H9 (cell line): Measurements from ENCODE around the gene APCDD1L. TPM values are rescaled to one million over a fixed set of nuclear protein-coding genes. Genes with fewer than 3 reads are reported as not detected.

Source experiments
- DNase-seq: peaks from one replicate; pipeline ENCODE4 v3.0.0-alpha.2; 2017
- H2AFZ ChIP-seq: one replicate; pipeline ENCODE4 v1.6.1; 2013; ENCODE audit warnings: mild to moderate bottlenecking, low read length, control low read depth, moderate library complexity
- H2AK5ac ChIP-seq: 2 replicates; pipeline ENCODE4 v1.6.1; 2013; ENCODE audit warnings: low read length, control low read depth, mixed read lengths; ENCODE audit not compliant: insufficient read length
- H2BK120ac ChIP-seq: one replicate; pipeline ENCODE4 v1.6.1; 2013; ENCODE audit warnings: low read depth, mild to moderate bottlenecking, low read length, control low read depth, inconsistent platforms; ENCODE audit not compliant: poor library complexity, severe bottlenecking
- H2BK12ac ChIP-seq: 2 replicates; pipeline ENCODE4 v1.6.1; 2013; ENCODE audit warnings: low read length, control low read depth, mixed read lengths, low read depth; ENCODE audit not compliant: insufficient read length
- H2BK15ac ChIP-seq: 2 replicates; pipeline ENCODE4 v1.6.1; 2013; ENCODE audit warnings: low read depth, low read length, control low read depth
- H2BK20ac ChIP-seq: one replicate; pipeline ENCODE4 v1.6.1; 2013; ENCODE audit warnings: low read depth, mild to moderate bottlenecking, low read length, control low read depth, inconsistent platforms; ENCODE audit not compliant: poor library complexity, severe bottlenecking
- H2BK5ac ChIP-seq: 2 replicates; pipeline ENCODE4 v1.6.1; 2013; ENCODE audit warnings: low read length, control low read depth, mixed read lengths; ENCODE audit not compliant: insufficient read length
- H3K14ac ChIP-seq: 2 replicates; pipeline ENCODE4 v1.6.1; 2013; ENCODE audit warnings: low read length, control low read depth; ENCODE audit not compliant: insufficient read depth
- H3K18ac ChIP-seq: 2 replicates; pipeline ENCODE4 v1.6.1; 2013; ENCODE audit warnings: low read depth, mild to moderate bottlenecking, mixed read lengths, low read length, control low read depth; ENCODE audit not compliant: insufficient read length
- H3K23ac ChIP-seq: 2 replicates; pipeline ENCODE4 v1.6.1; 2013; ENCODE audit warnings: low read length, control low read depth, mixed read lengths, low read depth; ENCODE audit not compliant: insufficient read length
- H3K23me2 ChIP-seq: 2 replicates; pipeline ENCODE4 v1.6.1; 2013; ENCODE audit warnings: low read depth, mild to moderate bottlenecking, mixed read lengths, low read length, control low read depth; ENCODE audit not compliant: insufficient read length, poor library complexity, severe bottlenecking
- H3K27ac ChIP-seq: 2 replicates; pipeline ENCODE4 v1.5.1; 2013; ENCODE audit warnings: low read length, control low read depth, mixed read lengths, low read depth; ENCODE audit not compliant: insufficient read length
- H3K27me3 ChIP-seq: 2 replicates; pipeline ENCODE4 v1.6.1; 2013; ENCODE audit warnings: low read length, control low read depth, inconsistent platforms; ENCODE audit not compliant: insufficient read depth
- H3K4ac ChIP-seq: 2 replicates; pipeline ENCODE4 v1.6.1; 2013; ENCODE audit warnings: low read depth, mild to moderate bottlenecking, control low read depth, inconsistent platforms, low read length, moderate library complexity
- H3K4me1 ChIP-seq: 2 replicates; pipeline ENCODE4 v1.6.1; 2013; ENCODE audit warnings: low read length, control low read depth, inconsistent platforms; ENCODE audit not compliant: insufficient read depth
- H3K4me2 ChIP-seq: 2 replicates; pipeline ENCODE4 v1.6.1; 2013; ENCODE audit warnings: low read length, control low read depth, mixed read lengths; ENCODE audit not compliant: insufficient read length, insufficient read depth
- H3K56ac ChIP-seq: 2 replicates; pipeline ENCODE4 v1.6.1; 2013; ENCODE audit warnings: low read depth, mild to moderate bottlenecking, mixed read lengths, low read length, control low read depth; ENCODE audit not compliant: insufficient read length
- H3K79me1 ChIP-seq: 2 replicates; pipeline ENCODE4 v1.6.1; 2013; ENCODE audit warnings: low read depth, mild to moderate bottlenecking, moderate library complexity, low read length, control low read depth, inconsistent platforms; ENCODE audit not compliant: insufficient read depth, poor library complexity, severe bottlenecking
- H3K79me2 ChIP-seq: 2 replicates; pipeline ENCODE4 v1.6.1; 2013; ENCODE audit warnings: low read length, control low read depth, inconsistent platforms; ENCODE audit not compliant: insufficient read depth
- H3K9ac ChIP-seq: 2 replicates; pipeline ENCODE4 v1.6.1; 2013; ENCODE audit warnings: low read length, control low read depth, mixed read lengths; ENCODE audit not compliant: insufficient read length; ENCODE audit errors: extremely low read depth
- H3K9me3 ChIP-seq: one replicate; pipeline ENCODE4 v1.6.1; 2013; ENCODE audit warnings: low read depth, low read length, inconsistent platforms; ENCODE audit not compliant: control insufficient read depth
- H3T11ph ChIP-seq: one replicate; pipeline ENCODE4 v1.6.1; 2013; ENCODE audit warnings: mild to moderate bottlenecking, low read length, control low read depth, inconsistent platforms
- H4K20me1 ChIP-seq: one replicate; pipeline ENCODE4 v1.6.1; 2013; ENCODE audit not compliant: control insufficient read depth, insufficient read length, insufficient read depth
- H4K5ac ChIP-seq: 2 replicates; pipeline ENCODE4 v1.6.1; 2013; ENCODE audit warnings: low read depth, mild to moderate bottlenecking, mixed read lengths, low read length, control low read depth; ENCODE audit not compliant: insufficient read length
- H4K8ac ChIP-seq: replicated peaks from 2 replicates; pipeline ENCODE4 v1.6.1; 2013; ENCODE audit warnings: low read length, control low read depth, mixed read lengths, low read depth; ENCODE audit not compliant: insufficient read length
- H4K91ac ChIP-seq: 2 replicates; pipeline ENCODE4 v1.6.1; 2013; ENCODE audit warnings: low read depth, mild to moderate bottlenecking, moderate library complexity, mixed read lengths, low read length, control low read depth; ENCODE audit not compliant: insufficient read length
- H3K27ac Mint-ChIP-seq, 3 experiments: 2 replicates in 2 of 3; 3 replicates in 1 of 3; pipeline ENCODE4 v1.8.0; 2020 to 2021; ENCODE audit warnings: mixed read lengths in 3 of 3, mild to moderate bottlenecking in 1 of 3, moderate library complexity in 1 of 3
- H3K27me3 Mint-ChIP-seq: 2 replicates; pipeline ENCODE4 v1.8.0; 2021; ENCODE audit warnings: low read depth, mild to moderate bottlenecking, moderate library complexity, mixed read lengths
- H3K36me3 Mint-ChIP-seq, 3 experiments: 2 replicates in 2 of 3; 3 replicates in 1 of 3; pipeline ENCODE4 v1.8.0; 2020 to 2021; ENCODE audit warnings: low read depth in 3 of 3, mixed read lengths in 3 of 3; ENCODE audit not compliant: insufficient read depth in 1 of 3
- H3K4me1 Mint-ChIP-seq, 2 experiments: 2 replicates each; pipeline ENCODE4 v1.8.0; 2020; ENCODE audit warnings: mixed read lengths in 2 of 2
- H3K4me3 Mint-ChIP-seq, 2 experiments: 2 replicates in 1 of 2; 3 replicates in 1 of 2; pipeline ENCODE4 v1.8.0; 2020 to 2021; ENCODE audit warnings: mild to moderate bottlenecking in 2 of 2, mixed read lengths in 2 of 2, moderate library complexity in 1 of 2
- H3K9me3 Mint-ChIP-seq, 2 experiments: 2 replicates in 1 of 2; 3 replicates in 1 of 2; pipeline ENCODE4 v1.8.0; 2020; ENCODE audit warnings: mild to moderate bottlenecking in 2 of 2, mixed read lengths in 2 of 2, moderate library complexity in 1 of 2
- WGBS: extraction: QIAGEN DNeasy Blood & Tissue Kit; methylation state at CpG from one replicate; pipeline ENCODE4 v1.1.7; 2013; ENCODE audit warnings: missing lambda C conversion rate, low lambda C conversion rate, mixed read lengths; ENCODE audit not compliant: insufficient read length; ENCODE audit errors: extremely low coverage; 5-methylcytosine and 5-hydroxymethylcytosine counted together
- total RNA-seq: library from RNA; stranded (reverse); gene quantifications from 2 replicates; pipeline ENCODE4 v1.2.1, GENCODE V29; 2021
- TF ChIP-seq, protein P1 (sequence below): fragments of 200-600 bp; sonication (generic); conservative IDR thresholded peaks from 3 replicates; pipeline ENCODE4 v1.8.0; 2021; ENCODE audit warnings: antibody characterized with exemption, mild to moderate bottlenecking

Gene APCDD1L
- total RNA-seq, 1 experiment from 2014 or later, result 0.68 TPM

- Histone ChIP-seq H2BK12ac (no peak overlapping the region), H3K27me3 (no peaks in the 10 kb centered on the region), H3K4ac (no peak overlapping the region), H3K9me3 (peaks cover 10% of the 10 kb centered on the region), H4K5ac (no peak overlapping the region), H4K20me1 (no peaks in the 10 kb centered on the region), H3K9ac (no peak overlapping the region), H2BK120ac (no peak overlapping the region), H3K18ac (no peak overlapping the region), H2AFZ (no peak overlapping the region), H3K23ac (no peak overlapping the region), H3K79me2 (no peaks in the 10 kb centered on the region), H4K8ac (no peak overlapping the region), H3T11ph (no peak overlapping the region), H3K4me2 (no peak overlapping the region), H3K14ac (no peak overlapping the region), H3K23me2 (no peaks in the 10 kb centered on the region), H2BK15ac (no peak overlapping the region), H2AK5ac (no peak overlapping the region), H3K27ac (no peak overlapping the region), H2BK20ac (no peak overlapping the region), H3K56ac (no peak overlapping the region), H2BK5ac (no peak overlapping the region), H4K91ac (no peak overlapping the region), H3K79me1 (no peaks in the 10 kb centered on the region), H3K4me1 (peaks cover 7% of the 10 kb centered on the region; the same call in 1 of the 2 replicates)
- no peak overlapping the region for H3K4me3 Mint-ChIP-seq
- peaks cover 33 to 46% of the 10 kb centered on the region in 2 experiments for H3K9me3 Mint-ChIP-seq
- DNase-seq, result no peak
- WGBS, result no CpG with 5 or more reads among the region's 2 CpGs
- peaks cover 16 to 25% of the 10 kb centered on the region in 2 experiments for H3K4me1 Mint-ChIP-seq
- TF ChIP-seq, protein P1, sequence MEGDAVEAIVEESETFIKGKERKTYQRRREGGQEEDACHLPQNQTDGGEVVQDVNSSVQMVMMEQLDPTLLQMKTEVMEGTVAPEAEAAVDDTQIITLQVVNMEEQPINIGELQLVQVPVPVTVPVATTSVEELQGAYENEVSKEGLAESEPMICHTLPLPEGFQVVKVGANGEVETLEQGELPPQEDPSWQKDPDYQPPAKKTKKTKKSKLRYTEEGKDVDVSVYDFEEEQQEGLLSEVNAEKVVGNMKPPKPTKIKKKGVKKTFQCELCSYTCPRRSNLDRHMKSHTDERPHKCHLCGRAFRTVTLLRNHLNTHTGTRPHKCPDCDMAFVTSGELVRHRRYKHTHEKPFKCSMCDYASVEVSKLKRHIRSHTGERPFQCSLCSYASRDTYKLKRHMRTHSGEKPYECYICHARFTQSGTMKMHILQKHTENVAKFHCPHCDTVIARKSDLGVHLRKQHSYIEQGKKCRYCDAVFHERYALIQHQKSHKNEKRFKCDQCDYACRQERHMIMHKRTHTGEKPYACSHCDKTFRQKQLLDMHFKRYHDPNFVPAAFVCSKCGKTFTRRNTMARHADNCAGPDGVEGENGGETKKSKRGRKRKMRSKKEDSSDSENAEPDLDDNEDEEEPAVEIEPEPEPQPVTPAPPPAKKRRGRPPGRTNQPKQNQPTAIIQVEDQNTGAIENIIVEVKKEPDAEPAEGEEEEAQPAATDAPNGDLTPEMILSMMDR, result no peak
- H3K36me3 Mint-ChIP-seq, result peaks cover 22 to 36% (median 24%) of the 10 kb centered on the region in 3 experiments
- H3K27ac Mint-ChIP-seq, result no peak overlapping the region
- peaks cover 25% of the 10 kb centered on the region for H3K27me3 Mint-ChIP-seq
These were observed 8.7 kb upstream of the APCDD1L start for GRCh38 chr20:58523971-58524315.
